Endothelial cell of umbilical vein (primary cell): ENCODE data around the gene TBC1D23.

Experiments used
- CTCF ChIP-seq, 2 donors: IDR thresholded peaks; 1 replicate in 1 of 2; 2 replicates in 1 of 2; pipeline ENCODE4 v1.5.1; 2011; ENCODE audit warnings: low read length in 2 of 2, mild to moderate bottlenecking in 2 of 2, moderate library complexity in 2 of 2, control low read depth in 1 of 2, inconsistent platforms in 1 of 2, low read depth in 1 of 2; ENCODE audit not compliant: insufficient read depth in 1 of 2; ENCODE audit errors: extremely low read depth in 1 of 2
- EZH2 ChIP-seq: IDR thresholded peaks from 2 replicates; pipeline ENCODE4 v1.6.1; 2012; ENCODE audit warnings: borderline replicate concordance, low read depth, mild to moderate bottlenecking, moderate library complexity, low read length, inconsistent platforms; ENCODE audit not compliant: severe bottlenecking
- FOS ChIP-seq: IDR thresholded peaks from 2 replicates; pipeline ENCODE4 v1.6.1; 2011; ENCODE audit warnings: mild to moderate bottlenecking, low read length, moderate library complexity, borderline replicate concordance; ENCODE audit not compliant: insufficient read depth
- MAX ChIP-seq: IDR thresholded peaks from 2 replicates; pipeline ENCODE4 v1.6.1; 2011; ENCODE audit not compliant: insufficient read depth, insufficient read length
- MYC ChIP-seq: IDR thresholded peaks from one replicate; pipeline ENCODE4 v1.6.1; 2011; ENCODE audit warnings: mild to moderate bottlenecking, low read depth, low read length
- POLR2A ChIP-seq: IDR thresholded peaks from 2 replicates; pipeline ENCODE4 v1.6.1; 2012; ENCODE audit warnings: low read depth, mild to moderate bottlenecking, control low read depth, low read length
- POLR2AphosphoS5 ChIP-seq: IDR thresholded peaks from 2 replicates; pipeline ENCODE4 v1.6.1; 2012; ENCODE audit warnings: low read depth, mild to moderate bottlenecking, control low read depth, low read length, moderate library complexity; ENCODE audit not compliant: insufficient read depth

DNA sequence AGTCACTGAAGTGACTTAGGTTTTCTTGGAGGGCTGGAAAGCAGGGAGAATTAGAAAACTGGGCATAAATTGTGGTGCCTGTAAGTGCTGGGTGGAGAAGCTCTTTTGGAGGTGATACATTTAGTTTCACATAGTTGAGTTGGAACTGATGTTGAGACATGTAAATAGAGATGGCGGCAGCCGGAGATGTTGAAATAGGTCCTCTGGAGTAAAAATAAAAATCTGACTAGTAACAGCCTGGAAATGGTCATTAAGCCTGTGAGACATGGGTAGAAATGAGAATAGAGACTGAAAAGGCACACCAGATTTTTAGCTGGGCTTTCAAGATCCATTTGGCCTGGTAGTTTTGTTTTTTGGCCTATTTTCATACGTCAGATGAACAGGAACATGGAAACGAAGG, 70.9 kb downstream of the TBC1D23 start:
- TF ChIP-seq POLR2AphosphoS5 (no peak), CTCF (IDR thresholded peaks at IDR 0.05; ENCODE audit: extremely low read depth in 1 of 2, insufficient read depth in 1 of 2, low read depth in 1 of 2, low read length in 2 of 2) (no peak), FOS (no peak), MAX (no peak), EZH2 (no peak), POLR2A (no peak), MYC (no peak)
